Activated T-cell treated with anti-CD3 and anti-CD28 coated beads, Interleukin-2, amount 50 U/mL, for 1 hour (primary cell): ENCODE data around the gene HNRNPC.
"Not testable (repeated sequence)": the region's sequence is repeated elsewhere in the genome, so short reads cannot be mapped to it uniquely, and the experiment has no call there.

Experiments used
- DNase-seq: peaks from one replicate; pipeline ENCODE4 v3.0.0-alpha.2; 2020

HNRNPC gene

GRCh38 chr14:21185491-21185890 is 83.8 kb downstream of the HNRNPC start:
- DNase-seq = no peak

GRCh38 chr14:21184254-21184653 is 85.0 kb downstream of the HNRNPC start:
- DNase-seq = no peak

GRCh38 chr14:21182166-21182565 is 87.1 kb downstream of the HNRNPC start:
- DNase-seq = no peak

- no peak for DNase-seq
These were observed 98.1 kb downstream of the HNRNPC start for GRCh38 chr14:21171128-21171527.

GRCh38 chr14:21169573-21169972 is 99.7 kb downstream of the HNRNPC start:
- no peak for DNase-seq

- DNase-seq = no peak
These were observed 101.2 kb downstream of the HNRNPC start for GRCh38 chr14:21168055-21168454.

GRCh38 chr14:21165670-21166069 is 103.6 kb downstream of the HNRNPC start:
- DNase-seq = not testable (repeated sequence)

GRCh38 chr14:21165002-21165605 is 104.1 kb downstream of the HNRNPC start:
- not testable (repeated sequence) for DNase-seq

GRCh38 chr14:21163871-21164291 is 105.4 kb downstream of the HNRNPC start:
- no peak for DNase-seq

GRCh38 chr14:21162081-21162480 is 107.2 kb downstream of the HNRNPC start:
- DNase-seq = no peak

- DNase-seq = no peak
These were observed 109.1 kb downstream of the HNRNPC start for GRCh38 chr14:21160061-21160610.
